Natural killer cell (primary cell): ENCODE results near the gene TMX3. TPM values are rescaled to one million over a fixed set of nuclear protein-coding genes. Genes with fewer than 3 reads are reported as not detected.

ENCODE experiments used
- ATAC-seq, 3 donors: fragments of 150-1000 bp in 2 of 3; fragments of 200-7000 bp in 1 of 3; cut with Tn5 transposase; 1 replicate in 1 of 3; 2 replicates in 2 of 3; pipeline ENCODE4 v1.10.0; 2021; ENCODE audit warnings: mild to moderate bottlenecking in 2 of 3, moderate library complexity in 2 of 3
- DNase-seq, 2 donors: peaks; one replicate each; pipeline versions ENCODE4 v3.0.0 to v3.0.0-alpha.2; 2013 to 2021; ENCODE audit warnings: mixed read lengths in 1 of 2
- H3K27ac ChIP-seq: one replicate; pipeline ENCODE4 v1.5.1; 2013; ENCODE audit warnings: mild to moderate bottlenecking, low read length
- H3K27me3 ChIP-seq: one replicate; pipeline ENCODE4 v1.6.1; 2013; ENCODE audit warnings: low read length; ENCODE audit not compliant: control insufficient read depth, insufficient read depth
- H3K36me3 ChIP-seq: one replicate; pipeline ENCODE4 v1.6.1; 2013; ENCODE audit warnings: low read length; ENCODE audit not compliant: control insufficient read depth, insufficient read depth
- H3K4me1 ChIP-seq: one replicate; pipeline ENCODE4 v1.6.1; 2013; ENCODE audit warnings: low read length; ENCODE audit not compliant: control insufficient read depth, insufficient read depth
- H3K4me3 ChIP-seq: one replicate; pipeline ENCODE4 v1.5.1; 2013; ENCODE audit warnings: low read length
- H3K9me3 ChIP-seq: one replicate; pipeline ENCODE4 v1.6.1; 2013; ENCODE audit warnings: low read length; ENCODE audit not compliant: control insufficient read depth, insufficient read depth
- H3K27ac Mint-ChIP-seq, 2 donors: one replicate each; pipeline ENCODE4 v1.8.0; 2022; ENCODE audit warnings: mild to moderate bottlenecking in 2 of 2, mixed read lengths in 2 of 2, moderate library complexity in 1 of 2
- H3K27me3 Mint-ChIP-seq, 2 donors: one replicate each; pipeline ENCODE4 v1.8.0; 2022; ENCODE audit warnings: low read depth in 2 of 2, mixed read lengths in 2 of 2
- H3K36me3 Mint-ChIP-seq: one replicate; pipeline ENCODE4 v1.8.0; 2022; ENCODE audit warnings: mixed read lengths
- H3K4me1 Mint-ChIP-seq, 2 donors: one replicate each; pipeline ENCODE4 v1.8.0; 2022; ENCODE audit warnings: mixed read lengths in 2 of 2
- H3K4me3 Mint-ChIP-seq: one replicate; pipeline ENCODE4 v1.8.0; 2022; ENCODE audit warnings: mild to moderate bottlenecking, moderate library complexity, mixed read lengths
- H3K9me3 Mint-ChIP-seq, 2 donors: one replicate each; pipeline ENCODE4 v1.8.0; 2022; ENCODE audit warnings: mixed read lengths in 2 of 2
- CTCF ChIP-seq: fragments of 200-600 bp; IDR thresholded peaks from one replicate; pipeline ENCODE4 v1.8.0; 2022; ENCODE audit warnings: antibody characterized with exemption
- WGBS: methylation state at CpG from one replicate; pipeline ENCODE4 v1.1.7; 2013; ENCODE audit warnings: missing lambda C conversion rate; ENCODE audit not compliant: insufficient coverage; 5-methylcytosine and 5-hydroxymethylcytosine counted together
- intact Hi-C: fragments of 100-400 bp; cut with micrococcal nuclease; formaldehyde crosslinking; loops from one replicate; pipeline ENCODE4 v1.14.2; 2022
- total RNA-seq, 4 donors: library from RNA; stranded (reverse); fragments of 120-200 nt in 1 of 4; gene quantifications; one replicate each; pipeline versions ENCODE4 v1.2.3 to v1.2.4, GENCODE V29; 2013 to 2022

Gene TMX3
- total RNA-seq, 3 donors from 2014 or later (not counting 1 experiment from before 2014, with no cell fraction given) = 60.2 to 63.9 (median 62.0) TPM

GRCh38 chr18:68666381-68666780, 48.5 kb downstream of the TMX3 start:
- H3K27ac Mint-ChIP-seq = no peak overlapping the region
- H3K9me3 Mint-ChIP-seq = no peaks in the 10 kb centered on the region
- intact Hi-C loops = no loop called here

GRCh38 chr18:68665628-68666027, 49.3 kb downstream of the TMX3 start:
- Mint-ChIP-seq H3K36me3 (no peaks in the 10 kb centered on the region), H3K27me3 (no peaks in the 10 kb centered on the region), H3K4me1 (no peaks in the 10 kb centered on the region), H3K27ac (no peak overlapping the region), H3K4me3 (no peak overlapping the region), H3K9me3 (no peaks in the 10 kb centered on the region)
- no peaks in the 10 kb centered on the region for H3K36me3 ChIP-seq
- no peak overlapping the region for H3K27ac ChIP-seq
- no peaks in the 10 kb centered on the region for H3K27me3 ChIP-seq
- 35% methylated on average over 1 of the region's 1 CpG for whole genome bisulfite sequencing
- no peak for TF ChIP-seq CTCF
- no peaks in the 10 kb centered on the region for H3K4me1 ChIP-seq
- DNase-seq (no peak), ATAC-seq (no peak)
- H3K9me3 ChIP-seq = no peaks in the 10 kb centered on the region
- no peak overlapping the region for H3K4me3 ChIP-seq
- intact Hi-C loops = no loop called here

More at GRCh38 chr18:68666381-68666780, 48.5 kb downstream of the TMX3 start:
- no peak for DNase-seq
- no peak overlapping the region for H3K4me3 ChIP-seq
- Mint-ChIP-seq H3K36me3 (no peaks in the 10 kb centered on the region), H3K4me1 (no peaks in the 10 kb centered on the region), H3K4me3 (no peak overlapping the region), H3K27me3 (no peaks in the 10 kb centered on the region)
- no peak for ATAC-seq
- H3K27ac ChIP-seq = no peak overlapping the region
- no peaks in the 10 kb centered on the region for H3K9me3 ChIP-seq
- no peaks in the 10 kb centered on the region for H3K36me3 ChIP-seq
- no peaks in the 10 kb centered on the region for H3K4me1 ChIP-seq
- no peaks in the 10 kb centered on the region for H3K27me3 ChIP-seq
- no peak for TF ChIP-seq CTCF

DNA sequence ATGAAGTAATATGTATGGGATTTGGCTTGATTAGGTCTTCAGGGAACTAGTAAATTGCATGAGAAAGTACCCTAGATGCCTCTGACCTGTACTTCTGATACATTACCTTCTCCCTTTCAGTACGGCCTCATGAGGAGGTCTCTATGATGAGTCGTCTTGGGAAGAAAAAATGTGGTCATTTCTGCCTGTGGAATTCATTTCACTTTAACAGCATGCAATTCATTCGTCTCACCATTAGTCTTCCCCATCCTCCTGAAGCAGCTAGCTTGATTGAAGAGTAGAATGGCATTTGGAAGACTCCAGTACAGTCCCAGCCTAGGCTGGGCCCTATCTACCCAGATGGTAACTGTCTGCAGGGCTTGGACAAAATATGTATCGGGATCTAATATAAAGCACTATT, 52.2 kb downstream of the TMX3 start:
- no peaks in the 10 kb centered on the region for H3K36me3 Mint-ChIP-seq
- no peak for ATAC-seq
- H3K4me1 Mint-ChIP-seq = no peaks in the 10 kb centered on the region
- Histone ChIP-seq H3K36me3 (no peaks in the 10 kb centered on the region), H3K4me1 (no peaks in the 10 kb centered on the region), H3K9me3 (no peaks in the 10 kb centered on the region), H3K27me3 (no peaks in the 10 kb centered on the region), H3K4me3 (no peak overlapping the region), H3K27ac (no peak overlapping the region)
- intact Hi-C loops = no loop called here
- DNase-seq = no peak
- H3K4me3 Mint-ChIP-seq = no peak overlapping the region
- no peaks in the 10 kb centered on the region for H3K9me3 Mint-ChIP-seq
- TF ChIP-seq CTCF = no peak
- peaks cover 3 to 11% of the 10 kb centered on the region in 2 donors for H3K27me3 Mint-ChIP-seq
- H3K27ac Mint-ChIP-seq = no peak overlapping the region
- no CpG with 5 or more reads among the region's 4 CpGs for WGBS
